ENCODE data around the gene NPR2. TPM values are rescaled to one million over a fixed set of nuclear protein-coding genes. Genes with fewer than 3 reads are reported as not detected.
A peak's percentile ranks its signal among the peaks of the same experiment; 100 is the strongest.

NPR2 gene
- total RNA-seq, 1 experiment from 2014 or later: 1.1 TPM

- peak; percentile 98 for DNase-seq (ENCODE audit: low read depth, low spot score)
- in situ Hi-C loops (cut with HindIII; ENCODE audit: low pct_unique_long_range_greater_than_20kb, low sequenced_read_pairs): no loop called here
These were observed 23.6 kb downstream of the NPR2 start, which contains the start of gene HINT2 for GRCh38 chr9:35814841-35815543. Gene HINT2, minus strand, starts transcription at chr9:35815042. Its CDS starts 63 bp downstream, at chr9:35814979.

GRCh38 chr9:35816708-35817107 lies 25.3 kb downstream of the NPR2 start:
- in situ Hi-C loops (cut with HindIII; ENCODE audit: low pct_unique_long_range_greater_than_20kb, low sequenced_read_pairs): no loop called here
- DNase-seq (ENCODE audit: low read depth, low spot score): peak; percentile 22

GRCh38 chr9:35818341-35818740 lies 26.9 kb downstream of the NPR2 start:
- in situ Hi-C loops (cut with HindIII; ENCODE audit: low pct_unique_long_range_greater_than_20kb, low sequenced_read_pairs): no loop called here
- DNase-seq (ENCODE audit: low read depth, low spot score): no peak

GRCh38 chr9:35820076-35820475 lies 28.7 kb downstream of the NPR2 start:
- in situ Hi-C loops (cut with HindIII; ENCODE audit: low pct_unique_long_range_greater_than_20kb, low sequenced_read_pairs): no loop called here
- DNase-seq (ENCODE audit: low read depth, low spot score): no peak

- DNase-seq (ENCODE audit: low read depth, low spot score): no peak
- in situ Hi-C loops (cut with HindIII; ENCODE audit: low pct_unique_long_range_greater_than_20kb, low sequenced_read_pairs): no loop called here
These were observed 31.5 kb downstream of the NPR2 start for GRCh38 chr9:35822926-35823325.

GRCh38 chr9:35826071-35826701 lies 34.8 kb downstream of the NPR2 start:
- in situ Hi-C loops (cut with HindIII; ENCODE audit: low pct_unique_long_range_greater_than_20kb, low sequenced_read_pairs): no loop called here
- DNase-seq (ENCODE audit: low read depth, low spot score): peak; percentile 70

GRCh38 chr9:35827486-35827885 lies 36.1 kb downstream of the NPR2 start:
- in situ Hi-C loops (cut with HindIII; ENCODE audit: low pct_unique_long_range_greater_than_20kb, low sequenced_read_pairs): no loop called here
- no peak for DNase-seq (ENCODE audit: low read depth, low spot score)

- in situ Hi-C loops (cut with HindIII; ENCODE audit: low pct_unique_long_range_greater_than_20kb, low sequenced_read_pairs): no loop called here
- DNase-seq (ENCODE audit: low read depth, low spot score): no peak
These were observed 37.3 kb downstream of the NPR2 start, which contains the start of gene FAM221B for GRCh38 chr9:35828716-35829083. Gene FAM221B, minus strand, starts transcription at chr9:35828732. Its CDS starts 2,571 bp downstream, at chr9:35826161.

GRCh38 chr9:35829084-35829763 lies 37.8 kb downstream of the NPR2 start, which contains the start of gene TMEM8B:
Gene TMEM8B, plus strand, starts transcription at chr9:35829228. Its CDS starts 220 bp downstream, at chr9:35829448.
- in situ Hi-C loops (cut with HindIII; ENCODE audit: low pct_unique_long_range_greater_than_20kb, low sequenced_read_pairs): no loop called here
- DNase-seq (ENCODE audit: low read depth, low spot score): peak; percentile 88

- DNase-seq (ENCODE audit: low read depth, low spot score): no peak
These were observed 38.3 kb downstream of the NPR2 start for GRCh38 chr9:35829764-35830096.

GRCh38 chr9:35831040-35831439 lies 39.6 kb downstream of the NPR2 start:
- no peak for DNase-seq (ENCODE audit: low read depth, low spot score)
- in situ Hi-C loops (cut with HindIII; ENCODE audit: low pct_unique_long_range_greater_than_20kb, low sequenced_read_pairs): no loop called here

More at GRCh38 chr9:35829764-35830096, 38.3 kb downstream of the NPR2 start:
- in situ Hi-C loops (cut with HindIII; ENCODE audit: low pct_unique_long_range_greater_than_20kb, low sequenced_read_pairs): no loop called here

GRCh38 chr9:35832814-35833213 lies 41.4 kb downstream of the NPR2 start:
- in situ Hi-C loops (cut with HindIII; ENCODE audit: low pct_unique_long_range_greater_than_20kb, low sequenced_read_pairs): no loop called here
- no peak for DNase-seq (ENCODE audit: low read depth, low spot score)

GRCh38 chr9:35834260-35835215 lies 43.1 kb downstream of the NPR2 start:
- in situ Hi-C loops (cut with HindIII; ENCODE audit: low pct_unique_long_range_greater_than_20kb, low sequenced_read_pairs): no loop called here
- DNase-seq (ENCODE audit: low read depth, low spot score): no peak

GRCh38 chr9:35835216-35835632 lies 43.8 kb downstream of the NPR2 start:
- DNase-seq (ENCODE audit: low read depth, low spot score): peak; percentile 29
- in situ Hi-C loops (cut with HindIII; ENCODE audit: low pct_unique_long_range_greater_than_20kb, low sequenced_read_pairs): no loop called here

GRCh38 chr9:35835766-35836165 lies 44.4 kb downstream of the NPR2 start:
- DNase-seq (ENCODE audit: low read depth, low spot score): no peak
- in situ Hi-C loops (cut with HindIII; ENCODE audit: low pct_unique_long_range_greater_than_20kb, low sequenced_read_pairs): no loop called here

- DNase-seq (ENCODE audit: low read depth, low spot score): no peak
- in situ Hi-C loops (cut with HindIII; ENCODE audit: low pct_unique_long_range_greater_than_20kb, low sequenced_read_pairs): no loop called here
These were observed 45.2 kb downstream of the NPR2 start for GRCh38 chr9:35836595-35836994.

GRCh38 chr9:35839926-35840325 lies 48.5 kb downstream of the NPR2 start:
- no peak for DNase-seq (ENCODE audit: low read depth, low spot score)
- in situ Hi-C loops (cut with HindIII; ENCODE audit: low pct_unique_long_range_greater_than_20kb, low sequenced_read_pairs): no loop called here

All from SK-MEL-5 (cell line).